Prostate gland (tissue), 2 donors: ENCODE measurements around the gene CABLES2. TPM values are rescaled to one million over a fixed set of nuclear protein-coding genes. Genes with fewer than 3 reads are reported as not detected.

Experiments used
- DNase-seq: peaks from one replicate; pipeline ENCODE4 v3.0.0-alpha.2; 2019; ENCODE audit warnings: low spot score
- H3K27ac ChIP-seq, 2 donors: fragments of 200-600 bp; sonication (generic); 2 replicates each; pipeline ENCODE4 v1.5.1; 2017 to 2019
- H3K27me3 ChIP-seq: fragments of 200-600 bp; sonication (generic); replicated peaks from 2 replicates; pipeline ENCODE4 v1.5.1; 2019; ENCODE audit not compliant: insufficient read depth
- H3K36me3 ChIP-seq, 2 donors: fragments of 200-600 bp; sonication (generic); 1 replicate in 1 of 2; 2 replicates in 1 of 2; pipeline versions ENCODE4 v1.5.1 to v1.8.1; 2017 to 2019
- H3K4me1 ChIP-seq: fragments of 200-600 bp; sonication (generic); replicated peaks from 2 replicates; pipeline ENCODE4 v1.5.1; 2019
- H3K4me3 ChIP-seq, 2 donors: fragments of 200-600 bp; sonication (generic); 2 replicates each; pipeline ENCODE4 v1.5.1; 2017 to 2019
- H3K9me3 ChIP-seq: fragments of 200-600 bp; sonication (generic); 2 replicates; pipeline ENCODE4 v1.5.1; 2017
- CTCF ChIP-seq, 4 experiments: fragments of 200-600 bp in 2 of 4; fragments of 450-650 bp in 2 of 4; sonication (generic) in 2 of 4; IDR thresholded peaks; 1 replicate in 3 of 4; 2 replicates in 1 of 4; pipeline ENCODE4 v1.5.1; 2016 to 2019; ENCODE audit warnings: antibody characterized with exemption in 4 of 4, mild to moderate bottlenecking in 2 of 4, moderate library complexity in 2 of 4
- POLR2A ChIP-seq: fragments of 450-650 bp; IDR thresholded peaks from one replicate; pipeline ENCODE4 v1.6.1; 2016; ENCODE audit warnings: antibody characterized with exemption, mild to moderate bottlenecking
- POLR2AphosphoS5 ChIP-seq: sonication (generic); formaldehyde crosslinking; IDR thresholded peaks from one replicate; pipeline ENCODE4 v1.6.1; 2017; ENCODE audit warnings: antibody characterized with exemption
- WGBS: methylation state at CpG from one replicate; pipeline ENCODE4 v1.1.5; 2018; 5-methylcytosine and 5-hydroxymethylcytosine counted together
- intact Hi-C: fragments of 100-400 bp; cut with DNase I; formaldehyde crosslinking; loops from one replicate; pipeline ENCODE4 v1.14.2; 2022
- total RNA-seq, 2 donors: library from RNA; depleted of rRNA; stranded (reverse); fragments of >200 nt; gene quantifications; one replicate each; pipeline ENCODE4 v1.1.0, GENCODE V29; 2016

CABLES2 gene
- total RNA-seq, 2 donors from 2014 or later, result 4.1 to 31.3 TPM

- no peak overlapping the region for H3K27ac ChIP-seq
- H3K4me1 ChIP-seq, result no peaks in the 10 kb centered on the region
- H3K4me3 ChIP-seq, result no peak overlapping the region
- TF ChIP-seq POLR2AphosphoS5 (no peak), POLR2A (no peak), CTCF (IDR thresholded peaks at IDR 0.05) (no peak)
- no peaks in the 10 kb centered on the region for H3K36me3 ChIP-seq
- no peaks in the 10 kb centered on the region for H3K9me3 ChIP-seq
- H3K27me3 ChIP-seq, result no peaks in the 10 kb centered on the region
- no peak for DNase-seq
- intact Hi-C loops, result no loop called here
- 86% methylated on average over 14 of the region's 14 CpGs for WGBS
Measured at GRCh38 chr20:62448788-62449187, 41.7 kb upstream of the CABLES2 start.

GRCh38 chr20:62448038-62448437, 41.0 kb upstream of the CABLES2 start:
- no peaks in the 10 kb centered on the region for H3K27me3 ChIP-seq
- H3K4me3 ChIP-seq, result no peak overlapping the region
- 81% methylated on average over 10 of the region's 10 CpGs for WGBS
- TF ChIP-seq CTCF (IDR thresholded peaks at IDR 0.05) (no peak), POLR2AphosphoS5 (no peak)
- intact Hi-C loops, result no loop called here
- no peaks in the 10 kb centered on the region for H3K4me1 ChIP-seq
- H3K9me3 ChIP-seq, result no peaks in the 10 kb centered on the region
- no peak overlapping the region for H3K27ac ChIP-seq
- DNase-seq, result no peak
- no peaks in the 10 kb centered on the region for H3K36me3 ChIP-seq

- no peaks in the 10 kb centered on the region for H3K36me3 ChIP-seq
- DNase-seq, result no peak
- TF ChIP-seq POLR2AphosphoS5 (no peak), CTCF (IDR thresholded peaks at IDR 0.05) (no peak), POLR2A (no peak)
- H3K9me3 ChIP-seq, result no peaks in the 10 kb centered on the region
- intact Hi-C loops, result no loop called here
- no peak overlapping the region for H3K4me3 ChIP-seq
- H3K4me1 ChIP-seq, result no peaks in the 10 kb centered on the region
- 84% methylated on average over 43 of the region's 44 CpGs for WGBS
- no peaks in the 10 kb centered on the region for H3K27me3 ChIP-seq
- H3K27ac ChIP-seq, result no peak overlapping the region
Measured at GRCh38 chr20:62446888-62447869, 40.1 kb upstream of the CABLES2 start.

GRCh38 chr20:62446481-62446880, 39.4 kb upstream of the CABLES2 start:
- intact Hi-C loops, result no loop called here
- no peaks in the 10 kb centered on the region for H3K27me3 ChIP-seq
- TF ChIP-seq CTCF (IDR thresholded peaks at IDR 0.05) (no peak), POLR2AphosphoS5 (no peak), POLR2A (no peak)
- no peaks in the 10 kb centered on the region for H3K9me3 ChIP-seq
- H3K36me3 ChIP-seq, result no peaks in the 10 kb centered on the region
- DNase-seq, result no peak
- H3K4me3 ChIP-seq, result no peak overlapping the region
- H3K4me1 ChIP-seq, result no peaks in the 10 kb centered on the region
- no peak overlapping the region for H3K27ac ChIP-seq
- 38% methylated on average over 12 of the region's 12 CpGs for WGBS
